CD4-positive, alpha-beta T cell treated with Interleukin-21 for 1 hour (primary cell): ENCODE data around the gene PSMB4.

ENCODE experiments used
- DNase-seq: peaks from one replicate; pipeline ENCODE4 v3.0.0-alpha.2; 2020

Gene PSMB4

DNA sequence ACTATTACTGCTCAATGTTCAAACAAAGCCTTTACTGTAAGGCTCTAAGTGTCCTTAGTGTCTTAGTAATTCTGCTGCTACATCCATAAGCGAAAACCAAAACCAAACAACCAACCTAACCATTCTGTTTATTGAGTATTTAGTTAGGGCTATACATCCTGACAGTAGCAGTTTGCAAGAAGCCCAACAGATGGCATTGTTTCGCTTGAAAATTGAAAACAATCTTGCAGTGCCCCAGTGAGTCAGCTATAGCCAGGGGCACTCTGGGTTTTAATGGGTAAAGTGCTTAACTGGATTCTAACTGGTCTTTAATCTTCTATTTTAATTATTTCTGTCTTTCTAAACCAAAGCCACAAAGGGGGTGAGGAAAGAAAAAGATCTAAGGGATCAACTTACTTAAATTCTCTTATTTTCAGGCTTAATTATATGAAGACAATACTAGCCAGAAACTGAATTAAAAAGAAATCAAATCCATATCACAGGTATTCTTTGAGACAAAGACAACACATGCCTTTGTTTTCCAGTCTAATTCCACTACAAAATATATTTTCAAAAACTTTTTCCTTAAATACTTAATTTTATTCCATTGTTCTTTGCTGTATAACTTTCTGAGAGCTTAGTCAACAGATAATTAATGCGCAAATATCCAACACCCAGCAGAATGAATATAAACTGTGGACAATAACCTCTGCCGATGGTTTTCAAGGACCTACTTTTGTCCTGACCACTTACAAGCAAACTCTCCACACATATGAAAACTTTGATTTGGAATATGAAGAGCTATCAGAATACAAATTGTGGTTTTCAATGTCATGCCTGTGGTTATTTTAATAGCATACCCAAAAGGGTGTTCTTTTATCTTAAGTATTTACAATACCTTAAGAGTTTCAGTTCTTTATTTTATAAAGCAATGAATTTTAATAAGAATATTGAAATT is 44.7 kb downstream of the PSMB4 start:
- DNase-seq = peak; percentile 83

DNA sequence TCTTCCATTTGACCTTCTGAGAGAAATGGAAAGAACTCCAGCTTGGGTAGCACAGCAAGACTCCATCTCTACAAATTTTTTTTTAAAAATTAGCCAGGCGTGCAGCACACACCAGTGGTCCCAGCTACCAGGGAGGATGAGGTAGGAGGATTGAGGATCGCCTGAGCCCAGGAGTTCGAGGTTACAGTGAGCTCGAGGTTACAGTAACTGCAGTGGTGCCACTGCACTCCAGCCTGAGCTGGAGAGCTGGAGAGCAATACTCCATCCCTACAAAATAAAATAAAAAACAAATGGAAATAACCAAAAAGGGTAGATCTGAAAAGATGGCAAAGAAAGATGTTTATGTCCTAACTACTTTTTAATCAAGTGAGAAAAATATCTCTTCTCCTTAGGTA is 45.4 kb downstream of the PSMB4 start:
- no peak for DNase-seq

- DNase-seq = no peak
Observed at GRCh38 chr1:151447696-151448095, 48.3 kb downstream of the PSMB4 start.
